Heart right ventricle (tissue), 16 donors: Measurements from ENCODE around the gene COX5B. TPM values are rescaled to one million over a fixed set of nuclear protein-coding genes. Genes with fewer than 3 reads are reported as not detected.
"Not testable (repeated sequence)": the region's sequence is repeated elsewhere in the genome, so short reads cannot be mapped to it uniquely, and the experiment has no call there.

Source experiments
- ATAC-seq, 8 donors: fragments of 200-7000 bp; cut with Tn5 transposase; one replicate each; pipeline ENCODE4 v1.9.1; 2020; ENCODE audit warnings: mild to moderate bottlenecking in 8 of 8, moderate library complexity in 8 of 8, moderate number of reproducible peaks in 1 of 8
- DNase-seq, 2 donors: peaks; one replicate each; pipeline ENCODE4 v3.0.0-alpha.2; 2020
- H3K27ac ChIP-seq, 10 donors: fragments of 200-600 bp; sonication (generic) in 2 of 10; one replicate each; pipeline versions ENCODE4 v1.5.0 to v1.8.0; 2020 to 2022; ENCODE audit warnings: mild to moderate bottlenecking in 3 of 10
- H3K27me3 ChIP-seq, 7 donors: fragments of 200-600 bp; one replicate each; pipeline ENCODE4 v1.8.0; 2021 to 2022; ENCODE audit warnings: mild to moderate bottlenecking in 2 of 7
- H3K36me3 ChIP-seq, 9 donors: fragments of 200-600 bp; sonication (generic) in 1 of 9; one replicate each; pipeline versions ENCODE4 v1.5.0 to v1.8.0; 2020 to 2022; ENCODE audit warnings: mild to moderate bottlenecking in 2 of 9
- H3K4me1 ChIP-seq, 9 donors: fragments of 200-600 bp; sonication (generic) in 1 of 9; one replicate each; pipeline versions ENCODE4 v1.5.0 to v1.8.0; 2020 to 2022; ENCODE audit warnings: mild to moderate bottlenecking in 4 of 9
- H3K4me3 ChIP-seq, 10 donors: fragments of 200-600 bp; sonication (generic) in 2 of 10; one replicate each; pipeline versions ENCODE4 v1.5.0 to v1.8.0; 2020 to 2022; ENCODE audit warnings: mild to moderate bottlenecking in 7 of 10, moderate library complexity in 2 of 10
- H3K9me3 ChIP-seq, 11 donors: fragments of 200-600 bp in 10 of 11; sonication (generic) in 2 of 11; one replicate each; pipeline versions ENCODE4 v1.5.0 to v1.8.0; 2013 to 2022; ENCODE audit warnings: mild to moderate bottlenecking in 2 of 11, control low read depth in 1 of 11, moderate library complexity in 1 of 11
- WGBS, 2 donors: extraction: QIAGEN DNeasy Blood & Tissue Kit; methylation state at CpG; one replicate each; pipeline ENCODE4 v1.1.7; 2013; ENCODE audit warnings: inconsistent platforms in 1 of 2; 5-methylcytosine and 5-hydroxymethylcytosine counted together
- intact Hi-C, 10 donors: fragments of 100-400 bp; cut with DNase I; formaldehyde crosslinking; loops; one replicate each; pipeline versions ENCODE4 v1.11.1 to v1.14.2; 2022
- polyA plus RNA-seq, 2 donors: library from polyadenylated mRNA; stranded (reverse); fragments of 200-250 nt; gene quantifications; one replicate each; pipeline ENCODE4 v1.2.3, GENCODE V29; 2013
- total RNA-seq, 10 donors: library from RNA; stranded (reverse); fragmentation: NEBNext Ultra II Directional in 3 of 10; extraction: Animal tissue kit (Norgen Biotek cat#: 25700) in 3 of 10; gene quantifications; one replicate each; pipeline versions ENCODE4 v1.2.1 to v1.2.4, GENCODE V29; 2021 to 2023
- TF ChIP-seq, protein P1 (sequence below), 9 donors: fragments of 200-600 bp; sonication (generic) in 2 of 9; IDR thresholded peaks; one replicate each; pipeline versions ENCODE4 v1.5.0 to v1.8.0; 2021 to 2022; ENCODE audit warnings: antibody characterized with exemption in 9 of 9, mild to moderate bottlenecking in 5 of 9, moderate library complexity in 1 of 9
- donor health status: Arrhythmogenic right ventricular cardiomyopathy.
- donor health status: ischemic (EF 13 %, LVEDD 7.1; RV severe dilation, severe dysfunction).
- donor health status: healthy with polysubstance abuse.
- donor health status: DM: no; HTN: yes; CAD: no.
- donor health status: DM: no; HTN: no; CAD: no.
- donor health status: ischemic (EF 25% LVEDD 6.9; RV normal size, moderate dysfunction).
- donor health status: ischemic (EF 25% LVEDD 5.7; RV mildly dilated, moderate dysfunction).
- donor health status: healthy.
- donor health status: DM: yes; HTN: yes; CAD: no.
- donor health status: Ischemic cardiomyopathy.
- donor health status: ischemic (EF 35%, LVEDD 5.7; RV mildly dilated, moderate dysfunction).
- donor health status: nonischemic (EF 11% LVEDD 7.7; RV severe dilation, severe dysfunction).
- donor health status: DM: yes; HTN: yes; CAD: no.
- donor health status: PGD.
- donor health status: ischemic (EF 29% LVEDD 5.4; RV normal size, mild dysfunction).
- donor health status: nonischemic (EF 23%, LVEDD 6.1; RV moderate dilation, normal function).

The COX5B gene
- total and polyA plus RNA-seq, 12 donors: 886 to 5,403 (median 1,311) TPM

DNA sequence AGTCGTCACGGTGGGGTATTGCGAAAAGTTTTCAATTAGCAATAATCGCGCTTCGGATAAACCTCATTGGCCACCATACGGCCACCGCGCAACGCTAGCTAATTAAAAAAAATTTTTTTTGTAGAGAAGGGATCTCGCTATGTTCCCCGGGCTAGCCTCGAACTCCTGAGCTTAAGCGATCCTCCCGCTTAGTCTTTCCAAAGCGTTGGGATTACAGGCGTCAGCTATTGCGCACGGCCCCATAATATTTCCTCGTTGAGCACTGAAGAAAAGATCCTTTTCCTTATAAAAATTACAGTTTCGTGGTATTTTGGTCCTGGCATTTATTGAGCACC is 18.7 kb downstream of the COX5B start:
- WGBS, 2 donors: 5 to 7% methylated on average over 21 of the region's 21 CpGs
- no peaks in the 10 kb centered on the region for H3K9me3 ChIP-seq
- peaks cover 0 to 38% (median 31%) of the 10 kb centered on the region in 9 donors for H3K4me1 ChIP-seq
- ATAC-seq (no peak), DNase-seq (no peak)
- intact Hi-C loops: loop anchor here in 2 of 10 donors (1.0 to 2.0 kb wide), 4 partner anchors 19 to 74 kb away; no protein-coding TSS in a partner anchor
- H3K27me3 ChIP-seq: no peaks in the 10 kb centered on the region
- H3K27ac ChIP-seq: peak overlapping the region; percentile 84 to 100 (median 96)
- peaks cover 0 to 12% (median 0%) of the 10 kb centered on the region in 9 donors for H3K36me3 ChIP-seq
- TF ChIP-seq, protein P1, sequence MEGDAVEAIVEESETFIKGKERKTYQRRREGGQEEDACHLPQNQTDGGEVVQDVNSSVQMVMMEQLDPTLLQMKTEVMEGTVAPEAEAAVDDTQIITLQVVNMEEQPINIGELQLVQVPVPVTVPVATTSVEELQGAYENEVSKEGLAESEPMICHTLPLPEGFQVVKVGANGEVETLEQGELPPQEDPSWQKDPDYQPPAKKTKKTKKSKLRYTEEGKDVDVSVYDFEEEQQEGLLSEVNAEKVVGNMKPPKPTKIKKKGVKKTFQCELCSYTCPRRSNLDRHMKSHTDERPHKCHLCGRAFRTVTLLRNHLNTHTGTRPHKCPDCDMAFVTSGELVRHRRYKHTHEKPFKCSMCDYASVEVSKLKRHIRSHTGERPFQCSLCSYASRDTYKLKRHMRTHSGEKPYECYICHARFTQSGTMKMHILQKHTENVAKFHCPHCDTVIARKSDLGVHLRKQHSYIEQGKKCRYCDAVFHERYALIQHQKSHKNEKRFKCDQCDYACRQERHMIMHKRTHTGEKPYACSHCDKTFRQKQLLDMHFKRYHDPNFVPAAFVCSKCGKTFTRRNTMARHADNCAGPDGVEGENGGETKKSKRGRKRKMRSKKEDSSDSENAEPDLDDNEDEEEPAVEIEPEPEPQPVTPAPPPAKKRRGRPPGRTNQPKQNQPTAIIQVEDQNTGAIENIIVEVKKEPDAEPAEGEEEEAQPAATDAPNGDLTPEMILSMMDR (IDR thresholded peaks at IDR 0.05): no peak
- peak overlapping the region; percentile 30 to 87 (median 68) for H3K4me3 ChIP-seq

GRCh38 chr2:97669448-97669847 is 23.6 kb downstream of the COX5B start, which contains the start of gene C2orf92:
Gene C2orf92, plus strand, starts transcription at chr2:97669713. Its CDS starts 76 bp downstream, at chr2:97669789.
- intact Hi-C loops: no loop called here
- H3K27ac ChIP-seq: no peak within 1 kb of the TSS
- TF ChIP-seq, protein P1 (IDR thresholded peaks at IDR 0.05): no peak
- ATAC-seq: no peak
- no peak within 1 kb of the TSS for H3K4me3 ChIP-seq
- no peaks in the 10 kb centered on the region for H3K9me3 ChIP-seq
- DNase-seq: no peak
- no peaks in the 10 kb centered on the region for H3K27me3 ChIP-seq
- H3K4me1 ChIP-seq: peaks cover 0 to 8% (median 6%) of the 10 kb centered on the region in 9 donors
- peaks cover 0 to 5% (median 0%) of the 10 kb centered on the region in 9 donors for H3K36me3 ChIP-seq
- 89 to 91% methylated on average over 6 of the region's 6 CpGs for WGBS, 2 donors

- WGBS, 2 donors: 100% methylated on average over 1 of the region's 1 CpG
- Histone ChIP-seq H3K36me3 (peaks cover 0 to 5% (median 0%) of the 10 kb centered on the region in 9 donors), H3K4me3 (no peak overlapping the region), H3K27me3 (no peaks in the 10 kb centered on the region), H3K9me3 (no peaks in the 10 kb centered on the region), H3K4me1 (no peaks in the 10 kb centered on the region), H3K27ac (no peak overlapping the region)
- TF ChIP-seq, protein P1 (IDR thresholded peaks at IDR 0.05): no peak
- ATAC-seq (no peak), DNase-seq (no peak)
- intact Hi-C loops: no loop called here
These were observed 24.6 kb downstream of the COX5B start for GRCh38 chr2:97670471-97670870.

GRCh38 chr2:97671526-97671925 is 25.7 kb downstream of the COX5B start:
- TF ChIP-seq, protein P1 (IDR thresholded peaks at IDR 0.05): no peak
- WGBS, 2 donors: 96 to 97% methylated on average over 7 of the region's 7 CpGs
- ATAC-seq: no peak

GRCh38 chr2:97672606-97673140 is 26.8 kb downstream of the COX5B start:
- H3K4me1 ChIP-seq, H3K4me3 ChIP-seq, H3K27me3 ChIP-seq, H3K27ac ChIP-seq, H3K36me3 ChIP-seq, ATAC-seq, H3K9me3 ChIP-seq, intact Hi-C loops, DNase-seq: not testable (repeated sequence)
- 97 to 98% methylated on average over 6 of the region's 6 CpGs for WGBS, 2 donors

More at GRCh38 chr2:97671526-97671925, 25.7 kb downstream of the COX5B start:
- intact Hi-C loops: no loop called here
- peaks cover 0 to 5% (median 0%) of the 10 kb centered on the region in 9 donors for H3K36me3 ChIP-seq
- no peaks in the 10 kb centered on the region for H3K9me3 ChIP-seq
- no peaks in the 10 kb centered on the region for H3K27me3 ChIP-seq
- no peak overlapping the region for H3K27ac ChIP-seq
- no peak for DNase-seq
- no peaks in the 10 kb centered on the region for H3K4me1 ChIP-seq
- no peak overlapping the region for H3K4me3 ChIP-seq
